ENCODE measurements around the gene HTT. TPM values are rescaled to one million over a fixed set of nuclear protein-coding genes. Genes with fewer than 3 reads are reported as not detected.

HTT gene
- total RNA-seq, 1 donor from 2014 or later: 109 TPM

DNA sequence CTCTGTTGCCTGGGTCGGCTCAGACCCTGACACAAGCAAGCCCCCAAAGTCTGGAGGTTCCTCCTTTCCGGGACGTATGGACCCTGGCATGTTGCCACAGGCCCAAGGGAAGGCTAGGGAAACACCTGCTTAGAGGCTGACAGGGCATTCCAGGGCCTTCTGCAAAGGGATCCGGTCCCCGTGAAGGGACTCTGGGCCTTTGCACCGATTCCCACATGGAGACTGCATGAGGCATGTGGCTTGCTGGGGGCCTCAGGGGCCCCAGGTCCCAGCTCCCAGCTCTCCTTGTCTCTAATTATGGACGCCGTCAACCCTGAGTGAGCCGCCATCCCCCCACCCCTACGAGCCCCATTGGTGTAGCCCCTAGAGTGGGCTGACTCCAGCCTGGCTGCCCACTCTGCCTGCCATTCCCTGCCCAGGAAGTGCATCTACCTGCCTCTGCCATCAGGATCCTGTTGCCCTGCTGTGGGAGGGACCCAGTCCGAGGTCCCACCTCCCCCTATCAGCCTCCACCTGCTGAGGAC is 214.2 kb downstream of the HTT start:
- DNase-seq (ENCODE audit: low spot score): no peak

DNA sequence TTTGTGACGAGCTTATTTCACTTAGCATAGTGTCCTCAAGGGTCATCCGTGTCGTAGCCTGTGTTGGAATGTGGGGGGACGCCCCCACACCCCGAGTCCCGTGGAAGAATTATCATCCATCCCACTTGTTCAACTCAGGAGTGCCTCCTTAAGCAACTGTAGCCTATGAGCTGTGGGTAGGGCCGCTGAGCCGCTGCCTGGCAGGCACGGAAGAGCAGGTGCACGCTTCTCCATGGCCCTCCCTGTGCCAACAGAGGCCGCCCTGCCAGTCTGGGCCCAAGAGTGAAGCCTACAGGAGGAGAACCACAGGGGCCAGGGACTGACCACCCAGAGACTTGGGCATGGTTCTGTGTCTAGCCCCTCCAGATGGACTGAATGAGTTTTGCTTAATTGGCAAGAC is 216.0 kb downstream of the HTT start:
- peak; percentile 29 for DNase-seq (ENCODE audit: low spot score)

DNA sequence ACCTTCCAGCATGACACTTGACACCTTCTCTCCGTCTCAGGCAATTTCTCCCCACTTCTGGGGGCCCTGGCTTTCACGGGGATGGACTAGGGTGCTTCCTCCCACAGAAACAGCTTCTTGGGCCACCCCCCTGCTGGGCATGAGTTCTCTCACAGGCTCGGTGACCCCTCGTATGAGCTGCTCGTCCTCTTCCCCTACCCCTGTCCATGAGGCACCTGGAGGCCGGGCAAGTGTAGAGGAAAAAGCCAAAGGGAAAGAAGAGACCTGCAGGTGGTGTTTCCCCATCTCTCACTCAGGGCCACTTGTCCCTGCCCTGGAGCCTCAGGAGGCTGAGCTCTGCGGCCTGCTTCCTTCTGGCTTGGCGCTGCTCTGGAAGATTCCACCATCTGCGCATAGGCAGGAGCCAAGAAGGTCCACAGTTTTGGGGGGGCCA is 216.4 kb downstream of the HTT start:
- peak; percentile 36 for DNase-seq (ENCODE audit: low spot score)

DNA sequence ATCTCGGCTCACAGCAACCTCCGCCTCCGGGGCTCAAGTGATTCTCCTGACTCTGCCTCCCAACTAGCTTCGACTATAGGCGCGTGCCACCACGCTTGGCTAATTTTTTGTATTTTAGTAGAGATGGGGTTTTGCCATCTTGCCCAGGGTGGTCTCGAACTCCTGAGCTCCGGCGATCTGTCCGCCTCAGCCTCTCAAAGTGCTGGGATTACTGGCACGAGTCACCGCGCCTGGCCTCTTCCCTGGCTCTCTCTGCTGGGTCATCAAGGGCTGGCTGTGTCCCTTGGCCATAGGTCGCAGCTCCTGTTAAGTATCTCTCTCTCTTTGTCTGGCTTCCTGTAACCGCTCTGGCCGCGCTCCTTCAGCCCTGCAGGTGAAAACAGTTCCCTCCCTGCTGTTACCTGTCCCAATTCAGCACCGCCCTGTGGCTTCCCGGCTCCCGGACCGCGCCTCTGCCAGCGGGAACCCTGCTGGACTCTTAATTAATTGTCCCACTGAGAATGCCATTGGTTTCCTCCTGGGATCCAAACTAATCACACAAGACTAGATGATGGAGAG is 217.0 kb downstream of the HTT start:
- DNase-seq (ENCODE audit: low spot score): peak; percentile 51

DNA sequence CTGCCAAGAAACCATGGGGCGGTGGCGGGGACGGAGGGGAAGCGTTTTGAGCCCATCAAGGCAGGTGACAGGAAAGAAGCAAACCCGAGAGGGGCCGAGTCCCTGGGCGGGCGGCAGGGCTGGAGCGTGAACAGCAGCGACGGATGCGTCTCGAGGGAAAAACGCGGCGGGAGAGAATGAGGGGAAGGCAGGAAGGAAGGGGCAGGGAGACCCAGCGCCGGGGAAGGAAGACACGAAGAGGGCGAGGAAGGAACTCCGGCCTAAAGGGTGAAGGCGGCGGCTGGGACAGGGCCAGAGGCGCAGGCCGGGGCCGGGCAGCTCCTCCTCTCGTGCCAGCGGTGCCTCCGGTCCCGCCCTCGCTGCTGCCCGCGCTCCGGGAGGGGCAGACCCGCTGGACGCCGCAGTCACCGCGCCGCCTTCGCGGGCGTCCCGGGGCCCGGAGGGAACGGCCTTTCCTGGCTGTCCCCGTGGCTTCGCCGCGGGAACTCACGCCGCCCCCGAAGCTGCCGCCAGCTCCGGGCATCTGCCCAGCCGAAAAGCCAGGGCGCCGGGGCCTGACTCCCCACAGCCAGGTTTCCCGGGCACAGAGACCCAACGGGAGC is 217.6 kb downstream of the HTT start:
- DNase-seq (ENCODE audit: low spot score): peak; percentile 58

DNA sequence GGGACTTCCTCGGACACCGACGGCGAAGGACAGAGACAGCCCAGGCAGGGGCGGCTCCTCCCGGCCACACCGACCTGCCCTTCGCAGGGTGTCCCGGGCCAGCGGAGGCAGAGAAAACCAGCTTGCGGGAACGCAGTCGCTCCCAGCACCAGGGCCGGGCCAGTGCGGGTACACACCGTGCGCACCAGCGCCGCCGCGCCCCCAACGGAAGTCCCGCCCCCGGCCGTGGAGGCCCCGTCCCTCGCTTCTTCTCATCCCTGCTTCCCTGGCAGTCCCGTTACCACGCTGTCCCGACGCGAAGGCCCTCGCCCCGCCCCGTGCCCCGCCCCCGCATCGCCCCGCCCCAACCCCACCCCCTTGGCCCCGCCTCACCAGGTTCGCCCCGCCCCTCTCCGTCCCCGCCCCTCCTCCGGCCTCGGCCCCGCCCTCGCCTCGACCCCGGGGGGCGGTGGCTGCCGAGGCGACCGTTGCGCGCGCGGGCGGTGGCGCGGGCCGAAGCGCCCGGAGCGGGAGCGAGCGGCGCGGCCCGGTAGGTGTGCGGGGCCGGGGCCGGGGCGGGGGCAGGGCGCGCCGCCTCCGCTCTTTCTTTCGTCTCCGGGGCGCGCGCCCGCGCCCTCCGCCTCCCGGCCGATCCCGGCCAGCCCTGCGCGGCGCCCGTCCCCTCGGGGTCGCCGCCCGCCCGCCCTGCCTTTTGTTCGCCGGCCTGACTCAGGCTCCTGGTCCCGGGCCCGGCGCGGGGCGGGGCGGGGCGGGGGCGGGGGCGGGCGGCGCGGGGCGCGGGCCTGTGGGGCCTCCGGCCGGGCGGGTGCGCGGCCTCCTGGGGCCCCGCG is 218.3 kb downstream of the HTT start, which contains the start of gene RGS12:
RGS12 (plus strand) TSS at position 451 of the 830 bp plus-strand sequence. CDS start 23,150 bp downstream, outside the sequence.
- peak; percentile 94 for DNase-seq (ENCODE audit: low spot score)

Other genes starting within 250 kb of the HTT start
- 416 TPM for gene ADD1, start 230.8 kb upstream of the HTT start, total RNA-seq
- gene NOP14, start 111.3 kb upstream of the HTT start, total RNA-seq: 43.0 TPM
- gene GRK4, start 111.1 kb upstream of the HTT start, total RNA-seq: 4.3 TPM
- not detected for gene HTT-AS, start 143 bp upstream of the HTT start, total RNA-seq
- 1.7 TPM for gene MSANTD1, start 174.5 kb downstream of the HTT start, total RNA-seq
- 50.8 TPM for gene RGS12, start 218.3 kb downstream of the HTT start, total RNA-seq